HG02840 (cell line): ENCODE data around the gene SURF2.
A peak's percentile ranks its signal among the peaks of the same experiment; 100 is the strongest.
"Not testable (repeated sequence)": the region's sequence is repeated elsewhere in the genome, so short reads cannot be mapped to it uniquely, and the experiment has no call there.

ENCODE experiments used
- ATAC-seq: cut with Tn5 transposase; IDR thresholded peaks from one replicate; pipeline ENCODE4 v1.9.1; 2021; ENCODE audit warnings: mild to moderate bottlenecking, moderate library complexity, moderate number of reproducible peaks; ENCODE audit not compliant: unreplicated experiment, low FRiP score

SURF2 gene

GRCh38 chr9:133334888-133335287 is 21.5 kb upstream of the SURF2 start:
- not testable (repeated sequence) for ATAC-seq

GRCh38 chr9:133335924-133336811 is 20.2 kb upstream of the SURF2 start, which contains the start of gene SURF6:
Gene SURF6, minus strand, starts transcription at chr9:133336188. Its CDS starts 56 bp downstream, at chr9:133336132.
- peak; percentile 68 for ATAC-seq

GRCh38 chr9:133339641-133340040 is 16.7 kb upstream of the SURF2 start:
- ATAC-seq, result no peak

GRCh38 chr9:133340256-133340655 is 16.1 kb upstream of the SURF2 start:
- ATAC-seq, result no peak

GRCh38 chr9:133340916-133341315 is 15.4 kb upstream of the SURF2 start:
- ATAC-seq, result no peak

GRCh38 chr9:133341369-133342068 is 14.8 kb upstream of the SURF2 start:
- ATAC-seq, result no peak

- no peak for ATAC-seq
These were observed 14.3 kb upstream of the SURF2 start for GRCh38 chr9:133342069-133342406.

- no peak for ATAC-seq
These were observed 13.8 kb upstream of the SURF2 start for GRCh38 chr9:133342570-133342969.

GRCh38 chr9:133344071-133344470 is 12.3 kb upstream of the SURF2 start:
- no peak for ATAC-seq

GRCh38 chr9:133344979-133345378 is 11.4 kb upstream of the SURF2 start:
- ATAC-seq, result no peak

- no peak for ATAC-seq
These were observed 10.8 kb upstream of the SURF2 start for GRCh38 chr9:133345596-133345995.

- no peak for ATAC-seq
These were observed 10.1 kb upstream of the SURF2 start for GRCh38 chr9:133346021-133346785.

- ATAC-seq, result peak; percentile 24
These were observed 8.8 kb upstream of the SURF2 start for GRCh38 chr9:133347515-133347984.

- ATAC-seq, result peak; percentile 84
These were observed 8.2 kb upstream of the SURF2 start, which contains the start of the genes MED22 and RPL7A for GRCh38 chr9:133347985-133348717. Gene MED22, minus strand, starts transcription at chr9:133348131. Its CDS starts 1,469 bp downstream, at chr9:133346662. Gene RPL7A, plus strand, starts transcription at chr9:133348218. Its CDS starts 26 bp downstream, at chr9:133348244.

- no peak for ATAC-seq
These were observed 7.4 kb upstream of the SURF2 start for GRCh38 chr9:133348718-133349573.

- ATAC-seq, result no peak
These were observed 6.3 kb upstream of the SURF2 start for GRCh38 chr9:133349965-133350616.

GRCh38 chr9:133351526-133351907 is 4.8 kb upstream of the SURF2 start:
- no peak for ATAC-seq

GRCh38 chr9:133351908-133352634 is 4.3 kb upstream of the SURF2 start:
- no peak for ATAC-seq
